Inflammatory macrophage (primary cell): Measurements from ENCODE around the gene MOCS2.
"Not testable (repeated sequence)": the region's sequence is repeated elsewhere in the genome, so short reads cannot be mapped to it uniquely, and the experiment has no call there.

Experiments used
- DNase-seq, 2 donors: peaks; one replicate each; pipeline ENCODE4 v3.0.0-alpha.2; 2020 to 2022
- total RNA-seq, 18 experiments: gene quantifications; one replicate each; lab custom pipeline; 2026; ENCODE audit warnings: mixed read lengths in 6 of 18, inconsistent platforms in 2 of 18; lab: John Stamatoyannopoulos, UW

The MOCS2 gene, protein sequence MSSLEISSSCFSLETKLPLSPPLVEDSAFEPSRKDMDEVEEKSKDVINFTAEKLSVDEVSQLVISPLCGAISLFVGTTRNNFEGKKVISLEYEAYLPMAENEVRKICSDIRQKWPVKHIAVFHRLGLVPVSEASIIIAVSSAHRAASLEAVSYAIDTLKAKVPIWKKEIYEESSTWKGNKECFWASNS
- total RNA-seq, result 8.3 to 35.6 (median 21.1) reads per million in 18 experiments

DNA sequence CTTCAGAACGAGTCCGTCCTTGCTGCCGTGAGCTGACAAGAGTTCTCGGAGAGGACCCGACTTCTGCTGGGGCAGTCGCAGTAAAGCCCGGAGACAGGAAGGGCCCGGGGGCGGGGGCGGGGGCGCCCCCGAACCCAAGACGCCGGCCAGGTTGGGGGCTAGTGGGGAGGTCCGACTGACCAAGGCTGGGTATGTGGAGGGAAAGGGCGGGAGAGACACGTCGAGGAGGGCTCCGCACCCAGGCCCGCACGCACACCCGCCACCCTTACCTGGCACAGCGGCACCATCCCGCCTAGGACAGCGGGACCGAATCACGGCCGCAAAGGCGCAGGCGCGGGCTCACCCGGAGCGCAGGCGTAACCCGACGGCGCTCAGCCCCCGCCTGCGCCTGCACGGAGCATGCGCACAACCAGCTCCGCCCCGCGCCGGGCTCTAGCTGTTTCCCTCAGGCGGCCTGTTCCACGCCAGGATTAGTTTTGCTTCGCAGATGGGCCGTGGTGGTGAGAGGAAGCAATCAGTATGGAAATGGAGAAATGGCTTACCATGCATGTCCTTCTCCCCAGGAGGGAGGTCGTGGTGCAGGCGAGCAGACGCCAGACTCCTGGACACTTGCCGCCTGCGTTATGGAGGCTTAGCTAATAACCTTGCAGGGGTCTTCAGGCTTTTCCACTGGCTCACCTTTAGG is at the start of gene MOCS2:
MOCS2 (minus strand) TSS at position 315 of the 685 bp plus-strand sequence. CDS start 2,583 bp downstream, outside the sequence.
- DNase-seq, result peak; percentile 91 to 95

DNA sequence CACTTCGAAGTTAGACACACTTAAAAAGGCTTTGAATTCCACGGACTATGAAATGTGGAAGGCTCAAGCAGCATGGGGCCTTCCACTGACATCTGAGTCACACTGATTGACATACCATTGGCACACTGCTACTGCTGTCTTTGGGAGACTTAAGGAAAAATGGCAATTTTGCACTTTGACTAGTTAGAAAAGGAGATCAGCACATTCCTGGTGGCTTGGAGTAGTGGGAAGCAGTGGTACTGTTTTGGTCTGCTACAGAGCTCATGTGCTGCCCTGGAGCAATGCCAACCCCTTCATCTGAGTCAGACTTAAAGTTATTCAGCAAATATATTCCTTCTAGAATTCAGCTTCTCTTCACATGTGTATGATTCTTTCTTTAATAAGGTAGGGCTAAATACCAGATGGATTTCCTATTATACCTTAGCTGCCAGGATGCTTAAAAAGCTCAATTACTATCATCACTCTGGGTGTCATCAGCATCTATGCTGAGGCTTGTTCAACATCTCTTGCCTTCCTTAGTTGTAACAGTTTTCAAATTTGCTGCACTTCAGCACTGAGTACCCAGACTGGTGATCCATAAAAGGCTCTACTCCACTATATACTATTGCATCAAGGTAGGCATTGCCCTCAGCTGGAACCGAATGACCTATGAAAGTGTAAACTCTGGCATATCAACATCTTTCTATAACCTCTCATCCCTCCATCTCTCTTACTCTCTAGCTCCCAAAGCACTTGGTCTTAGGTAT is 42.3 kb upstream of the MOCS2 start:
- no peak for DNase-seq

DNA sequence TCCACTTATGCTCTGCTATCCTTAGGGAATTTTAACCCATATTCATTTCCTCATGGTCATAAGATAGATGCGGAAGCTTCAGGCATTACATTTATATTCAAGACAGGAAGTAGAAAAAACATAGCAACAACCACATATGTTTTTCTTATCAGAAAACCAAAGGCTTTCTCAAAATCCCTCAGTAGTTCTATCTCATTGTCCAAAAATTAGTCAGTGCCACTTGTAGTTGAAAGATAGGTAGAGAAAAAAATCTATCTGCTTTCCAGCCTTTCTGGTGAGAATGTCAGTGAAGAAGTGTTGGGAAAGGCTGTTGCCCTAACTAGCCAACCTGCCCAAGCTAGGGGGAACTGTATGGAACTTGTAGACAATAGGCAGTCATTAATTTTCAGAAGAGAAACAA is 23.5 kb upstream of the MOCS2 start:
- DNase-seq, result no peak

DNA sequence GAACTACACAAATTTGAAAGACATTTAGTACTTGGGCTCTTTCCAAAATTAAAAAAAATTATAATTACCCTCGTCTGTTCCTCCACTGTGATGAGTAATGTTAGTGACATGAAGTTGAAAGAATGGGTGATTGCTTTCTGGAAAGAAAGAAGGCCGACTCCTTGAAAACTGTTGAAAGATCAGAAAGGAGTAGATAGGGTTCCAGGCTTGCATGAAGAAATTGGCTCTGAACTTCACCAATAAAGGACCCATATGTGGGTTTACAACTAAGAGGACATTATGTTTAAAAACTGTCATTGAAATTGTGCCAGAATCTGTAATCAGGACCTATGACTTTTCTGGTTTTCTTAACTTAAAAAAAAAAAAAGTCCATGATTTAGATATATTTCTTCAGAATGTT is 20.7 kb upstream of the MOCS2 start:
- DNase-seq, result no peak

DNA sequence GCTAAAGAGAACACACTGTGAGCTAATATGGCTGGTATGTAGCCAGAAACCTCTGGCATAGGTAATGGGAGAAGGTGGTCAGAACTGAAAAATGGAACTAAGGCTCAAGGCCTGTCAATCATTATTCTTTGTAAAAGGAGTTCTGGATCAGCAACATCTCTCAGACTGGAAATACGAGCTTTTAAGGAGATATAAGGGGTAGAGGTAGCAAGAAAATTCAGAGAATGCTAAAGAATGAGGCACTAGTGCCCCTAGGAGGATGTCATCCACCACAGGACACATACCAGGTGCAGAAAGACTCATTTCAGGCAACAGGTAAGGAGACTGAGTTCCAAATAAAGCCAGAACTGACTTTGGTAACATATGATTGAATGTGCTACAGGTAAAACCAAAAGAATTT is 18.9 kb upstream of the MOCS2 start:
- DNase-seq, result no peak

DNA sequence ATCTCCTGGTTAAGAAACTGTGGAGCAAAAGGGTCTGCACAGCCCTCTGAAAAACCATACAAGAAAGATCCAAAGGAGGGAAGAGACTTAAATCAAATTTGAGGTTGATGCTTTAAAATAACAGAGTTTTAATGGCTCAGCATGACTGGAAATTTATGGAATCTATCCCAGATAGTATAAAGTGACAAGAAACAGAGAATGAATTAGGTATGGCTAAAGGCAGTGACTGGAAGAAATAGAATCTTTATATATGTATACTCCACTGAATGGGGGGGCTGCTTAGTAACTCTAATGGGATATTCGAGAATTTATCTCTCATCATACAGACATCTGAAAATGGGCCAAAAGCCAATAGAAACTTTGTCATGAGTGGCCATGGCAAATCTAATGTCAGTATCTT is 17.6 kb upstream of the MOCS2 start:
- no peak for DNase-seq

DNA sequence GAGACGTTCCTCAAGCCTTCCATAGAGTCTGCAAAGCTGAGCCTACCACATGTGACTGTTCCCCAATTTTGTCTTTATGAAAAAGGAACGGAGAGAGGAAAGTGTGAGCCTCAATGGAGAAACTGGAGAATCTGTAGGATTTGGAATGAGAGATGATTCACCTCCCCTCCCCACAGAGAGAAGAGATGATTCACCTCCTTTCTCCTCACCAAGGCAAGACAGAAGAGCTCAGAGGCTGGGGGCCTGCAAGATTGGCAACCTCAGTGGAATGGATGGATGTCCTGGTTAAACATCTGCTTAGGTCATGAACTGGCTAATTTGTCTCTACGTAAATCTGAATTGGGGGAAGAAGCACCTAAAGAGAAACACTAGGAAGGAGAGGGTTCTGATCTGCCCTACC is 17.0 kb upstream of the MOCS2 start:
- DNase-seq, result no peak

DNA sequence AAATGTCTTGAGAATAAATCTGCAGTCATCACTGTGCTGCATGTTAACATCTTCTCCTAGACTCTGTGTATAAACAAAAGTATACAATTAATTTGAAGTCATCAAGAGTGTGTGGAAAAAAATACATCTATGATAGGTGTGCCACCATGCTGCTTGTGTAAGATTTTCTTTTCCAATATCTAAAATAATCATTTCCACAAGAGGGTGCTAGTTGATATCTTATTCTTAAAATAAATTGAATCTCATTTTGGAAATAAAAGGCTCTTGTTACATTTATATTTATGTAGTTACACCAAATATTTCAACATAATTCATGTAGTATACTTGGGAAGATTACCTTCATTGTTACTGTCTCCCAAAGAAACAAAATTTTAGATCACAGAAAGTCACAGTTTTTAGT is 14.1 kb upstream of the MOCS2 start:
- DNase-seq, result no peak

DNA sequence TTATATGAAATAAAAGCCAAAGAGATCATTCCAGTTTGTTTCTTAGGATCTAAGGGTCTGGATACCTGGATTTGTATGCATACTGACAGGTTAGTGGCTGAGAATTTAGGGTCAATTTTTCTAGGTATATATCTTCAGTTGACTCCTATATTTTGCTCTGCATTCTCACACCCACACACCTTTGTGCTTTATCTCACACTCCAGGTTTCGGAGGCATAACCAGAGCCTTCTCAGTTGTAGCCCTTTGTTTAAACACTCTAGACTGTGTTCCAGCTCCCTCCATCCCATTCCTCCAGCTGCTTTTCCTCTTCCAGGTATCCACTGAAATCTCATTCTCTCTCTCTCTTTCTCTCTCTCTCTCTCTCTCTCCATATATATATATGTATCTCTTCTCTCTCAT is 10.6 kb upstream of the MOCS2 start:
- no peak for DNase-seq

DNA sequence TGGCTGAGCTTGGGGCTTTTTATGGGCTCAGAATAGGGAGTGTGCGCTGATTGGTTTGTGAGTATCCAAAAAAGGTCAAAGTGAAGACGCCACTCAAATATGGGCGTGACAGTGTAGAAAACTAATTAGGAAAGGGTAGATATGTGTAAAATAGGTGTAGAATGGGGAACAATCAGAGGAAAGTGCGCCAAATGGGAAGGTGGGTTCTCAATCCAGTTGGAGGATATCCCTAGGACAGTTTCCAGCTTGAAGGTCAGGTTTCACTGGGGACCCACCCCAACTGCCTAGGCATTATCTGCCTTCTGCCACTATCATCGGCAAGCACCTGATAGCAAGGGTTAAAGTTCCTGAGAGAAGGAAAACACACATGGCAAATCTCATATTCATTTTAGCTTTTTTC is 9.3 kb upstream of the MOCS2 start:
- no peak for DNase-seq

DNA sequence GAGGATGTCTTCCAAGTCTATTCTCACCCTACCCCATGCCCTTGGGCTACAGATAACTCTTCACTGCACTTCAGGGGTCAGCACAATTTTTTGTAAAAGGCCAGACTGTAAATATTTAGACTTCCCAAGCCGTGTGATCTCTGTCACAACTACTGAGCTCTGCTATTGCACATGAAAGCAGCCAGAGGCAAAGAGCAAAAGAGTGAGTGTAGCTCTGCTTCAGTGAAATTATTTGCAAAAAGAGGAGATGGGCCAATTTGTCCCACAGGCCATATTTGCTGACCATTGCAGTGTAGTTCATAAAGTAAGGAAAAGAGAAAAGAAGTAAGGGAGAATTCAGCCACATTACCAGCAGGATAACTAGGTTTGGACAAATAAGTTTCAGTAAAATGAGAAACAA is 7.0 kb upstream of the MOCS2 start:
- DNase-seq, result no peak

DNA sequence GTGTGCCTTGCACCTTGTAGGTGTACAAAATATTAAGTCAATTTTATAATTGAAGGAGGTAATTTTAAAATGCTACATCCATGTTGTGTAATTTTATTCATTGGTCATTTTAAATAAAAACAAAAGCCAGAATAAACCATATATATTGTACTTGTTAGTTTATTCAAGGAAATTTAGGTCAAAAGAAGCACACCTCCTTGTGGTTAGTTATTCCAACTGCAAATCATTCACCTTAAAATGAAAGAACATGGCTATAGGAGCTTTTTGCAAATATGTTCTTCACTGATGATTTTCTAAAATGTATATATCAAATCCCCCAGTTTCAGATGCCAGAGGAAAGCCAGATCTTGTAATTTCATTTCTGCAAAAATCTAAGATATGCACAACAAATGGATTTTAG is 5.4 kb upstream of the MOCS2 start:
- no peak for DNase-seq

DNA sequence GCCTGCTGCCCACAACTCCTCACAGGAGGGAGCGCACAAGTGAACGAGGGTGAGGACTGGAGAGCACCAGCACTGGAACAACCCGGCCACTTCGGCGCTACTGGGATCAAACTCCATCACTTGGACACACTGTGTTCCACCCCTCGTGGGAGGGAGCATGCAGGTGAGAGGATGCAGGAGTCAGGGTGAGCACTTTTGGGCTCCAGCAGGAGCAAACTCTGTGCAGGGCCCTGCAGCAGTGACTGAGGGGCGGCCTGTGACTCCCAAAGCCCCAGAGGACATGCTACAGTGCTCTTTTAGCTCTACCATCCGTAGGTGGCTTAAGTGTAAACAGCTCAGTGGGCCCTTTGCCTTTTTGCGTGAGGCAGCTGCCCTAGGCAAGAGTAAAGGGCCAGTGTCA is 4.4 kb upstream of the MOCS2 start:
- DNase-seq, result no peak

DNA sequence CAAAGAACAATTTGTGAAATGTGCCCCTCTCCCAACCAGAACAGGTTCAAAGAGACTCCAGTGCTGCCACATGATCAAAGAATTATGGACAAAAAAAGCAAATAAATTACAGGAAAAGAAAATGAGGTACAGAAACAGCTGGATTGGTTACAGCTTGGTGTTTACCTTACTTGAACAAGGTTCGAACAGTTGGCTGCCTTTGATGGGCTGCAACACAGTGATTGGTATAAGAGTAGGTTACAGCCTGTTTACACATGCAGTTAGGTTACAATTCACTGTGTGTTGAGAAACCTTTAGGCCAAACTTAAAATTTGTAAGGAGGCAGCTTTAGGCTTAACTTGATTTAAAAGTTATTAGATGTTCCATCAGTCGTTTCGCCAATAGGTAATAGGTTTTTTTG is 3.4 kb upstream of the MOCS2 start:
- no peak for DNase-seq

DNA sequence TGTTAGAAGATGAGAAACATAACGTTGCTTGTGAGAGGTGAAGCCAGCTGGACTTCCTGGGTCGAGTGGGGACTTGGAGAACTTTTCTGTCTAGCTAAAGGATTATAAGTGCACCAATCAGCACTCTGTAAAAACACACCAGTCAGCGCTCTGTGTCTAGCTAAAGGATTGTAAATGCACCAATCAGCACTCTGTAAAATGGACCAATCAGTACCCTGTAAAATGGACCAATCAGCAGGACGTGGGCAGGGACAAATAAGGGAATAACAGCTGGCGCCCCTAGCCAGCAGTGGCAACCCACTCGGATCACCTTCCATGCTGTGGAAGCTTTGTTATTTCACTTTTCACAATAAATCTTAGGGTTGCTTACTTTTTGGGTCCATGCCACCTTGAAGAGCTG is 2.8 kb upstream of the MOCS2 start:
- DNase-seq, result not testable (repeated sequence)

DNA sequence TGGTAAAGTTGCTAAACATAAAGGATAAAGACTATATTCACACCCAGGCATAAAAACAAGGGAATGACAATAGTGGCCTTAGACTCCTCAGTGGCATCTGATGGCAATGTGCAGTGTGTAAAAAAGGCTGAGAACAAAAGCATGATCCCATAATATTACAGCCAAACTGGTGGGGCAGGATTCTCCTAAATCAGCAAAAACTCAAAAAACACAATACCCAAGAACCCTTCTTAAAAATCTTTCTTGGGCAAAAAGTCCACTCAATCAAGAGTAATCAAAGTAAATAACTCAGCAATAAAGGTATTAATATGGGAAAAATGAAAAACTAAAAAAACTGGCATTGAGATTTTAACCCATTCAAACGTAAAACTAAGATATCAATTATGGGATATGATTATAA is 1.6 kb upstream of the MOCS2 start:
- no peak for DNase-seq

DNA sequence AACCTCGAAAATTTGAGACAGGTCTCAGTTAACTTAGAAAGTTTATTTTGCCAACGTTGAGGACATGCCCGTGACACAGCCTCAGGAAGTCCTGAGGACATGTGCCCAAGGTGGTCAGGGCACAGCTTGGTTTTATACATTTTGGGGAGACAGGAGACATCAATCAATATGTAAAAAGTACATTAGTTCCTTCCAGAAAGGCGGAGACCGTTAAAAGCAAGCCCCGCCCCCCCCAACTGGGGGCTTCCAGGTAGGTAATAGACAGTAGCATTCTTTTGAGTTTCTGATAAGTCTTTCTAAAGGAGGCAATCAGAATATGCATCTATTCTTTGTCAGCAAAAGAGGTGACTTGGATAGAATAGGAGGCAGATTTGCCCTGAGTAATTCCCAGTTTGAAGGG is 599 bp upstream of the MOCS2 start:
- no peak for DNase-seq

DNA sequence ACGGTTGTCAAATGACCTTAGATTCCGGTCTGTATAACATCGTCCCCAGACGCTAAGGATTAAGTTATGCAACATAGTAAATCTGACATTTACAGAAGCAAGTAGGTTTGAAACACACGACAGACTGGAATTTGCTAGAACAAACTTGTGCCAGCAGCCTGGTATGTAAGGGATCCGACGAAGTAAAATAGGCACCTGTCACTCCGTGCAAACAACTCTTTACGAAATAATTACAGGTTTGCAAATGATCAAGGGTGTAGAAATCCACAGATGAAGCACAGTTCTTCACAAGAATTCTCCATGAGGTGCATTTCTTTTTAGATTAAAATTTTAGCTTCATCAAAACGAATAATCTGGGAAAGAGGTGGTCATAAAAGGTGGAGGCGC is 508 bp downstream of the MOCS2 start:
- DNase-seq, result peak; percentile 2 to 15

DNA sequence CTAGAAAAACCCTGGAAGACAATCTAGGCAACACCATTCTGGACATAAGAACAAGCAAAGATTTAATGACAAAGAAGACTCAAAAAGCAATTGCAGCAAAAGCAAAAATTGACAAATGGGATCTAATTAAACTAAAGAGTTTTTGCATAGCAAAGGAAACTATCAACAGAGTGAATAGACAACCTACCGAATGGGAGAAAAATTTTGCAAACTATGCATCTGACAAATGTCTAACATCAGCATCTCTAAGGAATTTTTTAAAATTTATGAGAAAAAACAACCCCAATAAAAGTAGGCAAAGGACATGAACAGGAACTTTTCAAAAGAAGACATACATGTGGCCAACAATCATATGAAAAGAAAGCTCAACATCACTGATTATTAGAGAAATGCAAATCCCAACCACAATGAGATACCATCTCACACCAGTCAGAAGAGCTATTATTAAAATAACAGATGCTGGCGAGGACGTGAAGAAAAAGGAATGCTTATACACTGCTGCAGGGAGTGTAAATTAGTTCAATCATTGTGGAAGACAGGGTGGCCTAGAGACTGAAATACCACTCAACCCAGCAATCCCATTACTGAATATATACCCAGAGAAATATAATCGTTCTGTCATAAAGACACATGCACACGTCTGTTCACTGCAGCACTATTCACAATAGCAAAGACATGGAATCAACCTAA is 3.8 kb downstream of the MOCS2 start:
- DNase-seq, result no peak

DNA sequence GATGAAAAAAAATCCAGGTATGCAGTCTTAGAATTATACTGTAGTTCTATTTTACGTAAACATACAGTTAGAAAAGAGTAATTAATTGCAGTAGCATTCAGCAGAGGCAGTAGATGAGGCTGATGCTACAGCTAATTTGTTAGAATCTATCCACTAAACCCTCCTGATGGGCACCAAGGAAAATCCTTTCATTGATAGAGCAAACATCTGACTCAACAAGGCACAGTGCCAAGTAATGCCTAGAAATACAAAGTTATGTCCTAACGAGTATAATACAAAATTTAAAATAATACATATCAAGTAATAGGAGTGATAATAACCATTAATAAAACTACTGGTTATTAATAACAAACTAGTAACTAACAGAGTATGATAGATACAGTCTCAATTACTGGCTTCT is 9.0 kb downstream of the MOCS2 start:
- DNase-seq, result no peak

DNA sequence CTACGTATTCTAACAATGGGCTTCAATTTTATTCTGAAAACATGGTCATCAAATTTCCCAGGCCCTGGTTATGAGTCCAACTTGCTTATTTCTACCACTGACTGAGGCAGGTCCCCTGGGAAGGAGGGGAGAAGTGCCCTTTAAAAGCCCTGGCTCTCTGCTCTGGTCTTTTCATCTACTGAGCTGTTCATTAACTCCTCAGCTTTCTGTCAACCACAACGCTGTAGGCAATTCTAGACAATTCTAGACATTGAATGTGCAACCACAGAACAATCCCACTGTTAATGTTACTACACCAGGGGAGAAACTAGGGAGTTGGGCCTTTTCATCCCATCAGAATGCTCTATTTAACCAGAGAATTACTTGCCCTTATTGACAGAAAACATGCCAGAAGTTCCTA is 10.0 kb downstream of the MOCS2 start:
- no peak for DNase-seq

DNA sequence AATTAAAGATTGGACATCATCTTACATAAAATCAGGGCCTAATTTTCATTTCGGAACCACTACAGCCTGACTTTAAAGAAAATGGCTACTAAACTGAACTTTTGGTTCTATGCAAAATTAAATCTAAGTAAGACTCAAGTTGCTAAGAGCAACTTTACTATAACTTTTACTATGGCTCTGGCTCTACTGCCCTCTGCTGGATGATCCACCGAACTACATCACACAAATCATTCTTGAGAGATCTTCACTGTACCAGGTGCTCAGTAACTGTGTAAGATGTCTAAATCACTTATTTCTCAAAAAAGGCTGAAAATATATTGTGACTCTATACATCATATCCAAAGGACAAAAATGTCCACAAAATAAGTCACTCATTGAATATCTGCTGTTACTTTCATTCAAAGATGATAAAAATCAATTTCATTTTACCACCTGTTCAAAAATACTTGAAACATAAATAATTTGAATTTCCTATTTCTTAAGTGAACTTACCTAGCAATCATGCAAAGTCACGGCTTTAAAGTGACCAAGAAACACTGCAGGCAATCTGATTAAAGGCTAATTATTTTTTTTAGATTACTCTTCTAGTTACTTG is 13.5 kb downstream of the MOCS2 start:
- DNase-seq, result peak; percentile 67 to 68

DNA sequence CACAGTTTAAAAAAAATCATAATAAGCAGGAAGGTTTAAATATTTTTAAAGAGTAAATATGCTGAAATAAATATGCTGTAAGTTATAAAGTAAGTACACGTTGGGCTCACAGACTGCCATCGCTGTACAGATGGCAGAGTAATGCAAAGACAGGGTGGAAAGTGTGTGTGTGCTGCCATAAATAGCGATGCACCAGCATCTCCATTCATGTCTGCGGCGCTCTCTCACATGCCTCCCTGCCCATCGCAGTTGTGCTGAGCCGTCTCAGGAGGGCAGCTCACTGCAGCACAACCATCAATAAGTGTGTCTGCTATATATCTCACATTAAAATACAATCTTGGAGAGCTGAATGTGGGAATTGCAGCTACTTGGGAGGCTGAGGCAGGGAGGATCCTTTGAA is 14.3 kb downstream of the MOCS2 start:
- DNase-seq, result no peak
